ENCODE data around the gene SCFD2.

- TF ChIP-seq EZH2 (IDR thresholded peaks at IDR 0.05; ENCODE audit: insufficient read depth, poor library complexity, severe bottlenecking) (no peak), EZH2phosphoT487 (IDR thresholded peaks at IDR 0.05; ENCODE audit: insufficient read depth, low read depth) (no peak)
Observed at GRCh38 chr4:53013873-53014775, 351.7 kb downstream of the SCFD2 start.
